ENCODE data around the gene LRGUK.
"Not testable (repeated sequence)": the region's sequence is repeated elsewhere in the genome, so short reads cannot be mapped to it uniquely, and the experiment has no call there.

The LRGUK gene

GRCh38 chr7:134234216-134234615, 107.1 kb downstream of the LRGUK start:
- DNase-seq (ENCODE audit: low read depth, low spot score), result no peak

- DNase-seq (ENCODE audit: low read depth, low spot score), result no peak
These were observed 118.1 kb downstream of the LRGUK start for GRCh38 chr7:134245253-134245652.

- DNase-seq (ENCODE audit: low read depth, low spot score), result no peak
These were observed 119.2 kb downstream of the LRGUK start for GRCh38 chr7:134246347-134246746.

DNA sequence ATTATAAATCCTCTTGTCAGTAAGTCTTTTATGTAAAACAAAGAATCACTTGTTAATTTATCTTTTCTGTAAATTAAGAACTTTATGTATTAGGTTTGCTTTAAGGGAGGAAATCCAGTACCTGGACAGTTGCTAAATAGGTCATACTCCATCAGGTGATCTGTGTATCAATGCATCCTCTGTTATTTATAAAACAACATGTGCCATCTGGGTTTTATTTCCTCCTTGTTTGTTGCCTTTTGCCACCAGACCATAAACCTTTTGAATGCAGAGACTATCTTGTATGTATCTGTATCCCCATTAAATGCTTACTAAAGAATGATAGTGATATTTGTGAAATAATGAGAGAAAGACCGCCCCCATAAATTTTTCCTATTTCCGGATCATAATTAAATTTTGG, 119.6 kb downstream of the LRGUK start:
- DNase-seq (ENCODE audit: low read depth, low spot score), result no peak

- no peak for DNase-seq (ENCODE audit: low read depth, low spot score)
These were observed 121.1 kb downstream of the LRGUK start for GRCh38 chr7:134248196-134248595.

- no peak for DNase-seq (ENCODE audit: low read depth, low spot score)
These were observed 127.2 kb downstream of the LRGUK start for GRCh38 chr7:134254311-134254710.

DNA sequence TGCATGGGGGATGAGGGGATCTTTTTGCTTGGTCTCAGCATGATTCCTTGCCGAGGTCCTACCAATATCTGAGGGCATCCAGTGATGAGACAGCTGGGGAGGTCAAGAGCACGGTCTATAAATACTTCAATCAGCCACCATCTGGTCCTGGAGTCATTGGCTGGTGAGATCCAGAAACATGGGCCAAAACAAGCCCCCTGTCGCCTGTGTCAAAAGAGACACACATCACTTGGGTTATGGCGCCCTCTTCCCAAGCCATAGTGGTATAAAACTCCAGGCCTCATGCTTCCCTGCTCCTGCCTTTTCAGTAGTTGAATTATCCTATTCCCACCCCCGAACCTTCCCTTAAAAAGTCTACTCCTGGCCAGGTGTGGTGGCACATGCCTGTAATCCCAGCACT, 128.7 kb downstream of the LRGUK start:
- no peak for DNase-seq (ENCODE audit: low read depth, low spot score)

DNA sequence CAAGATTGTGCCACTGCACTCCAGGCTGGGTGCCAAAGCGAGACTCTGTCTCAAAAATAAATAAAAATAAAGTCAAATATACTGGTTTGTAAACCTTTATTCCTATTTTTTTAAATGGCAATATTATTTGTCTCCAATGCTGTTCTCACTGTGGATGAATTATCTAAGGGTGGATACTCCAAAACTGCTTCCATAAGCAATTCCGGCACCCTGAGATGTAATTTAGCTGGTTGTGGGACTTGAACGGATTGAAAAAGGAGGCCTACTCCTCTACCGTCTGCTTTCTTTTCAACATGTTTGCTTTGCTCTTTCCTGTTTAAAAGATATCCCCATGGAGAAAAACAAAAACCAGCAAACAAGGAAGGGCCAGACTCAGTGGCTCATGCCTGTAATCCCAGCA, 135.2 kb downstream of the LRGUK start:
- DNase-seq (ENCODE audit: low read depth, low spot score), result no peak

GRCh38 chr7:134276951-134277350, 149.8 kb downstream of the LRGUK start:
- no peak for DNase-seq (ENCODE audit: low read depth, low spot score)

DNA sequence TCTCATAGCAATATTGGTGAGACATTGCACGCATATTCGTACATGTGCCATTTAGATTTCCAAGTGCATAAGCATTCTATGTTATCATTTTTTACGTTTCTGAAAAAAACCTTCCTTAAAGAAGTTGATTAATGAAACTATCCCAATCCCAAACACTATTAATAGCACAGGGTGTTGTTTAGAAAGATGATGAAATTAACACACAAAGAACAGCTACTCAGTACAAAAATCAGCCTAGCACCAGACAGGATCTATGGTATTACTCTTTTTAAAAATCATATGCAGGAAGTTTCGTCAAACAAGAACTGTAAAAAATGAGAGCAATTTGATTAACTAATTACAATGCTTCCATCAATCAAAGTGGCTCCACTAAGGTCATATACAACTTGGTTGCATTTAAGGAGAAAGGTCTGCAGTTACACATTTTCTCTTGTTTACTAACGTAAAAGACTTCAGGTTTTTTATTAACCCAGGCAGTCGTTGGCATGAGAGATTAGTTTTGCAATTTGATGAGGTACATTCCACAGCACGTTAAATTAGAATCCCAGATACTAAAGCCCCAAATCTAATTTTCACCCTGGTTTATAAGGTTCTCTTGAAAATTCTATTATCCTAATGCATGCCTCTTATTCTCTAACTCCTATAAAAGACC, 151.5 kb downstream of the LRGUK start:
- DNase-seq (ENCODE audit: low read depth, low spot score), result no peak

DNA sequence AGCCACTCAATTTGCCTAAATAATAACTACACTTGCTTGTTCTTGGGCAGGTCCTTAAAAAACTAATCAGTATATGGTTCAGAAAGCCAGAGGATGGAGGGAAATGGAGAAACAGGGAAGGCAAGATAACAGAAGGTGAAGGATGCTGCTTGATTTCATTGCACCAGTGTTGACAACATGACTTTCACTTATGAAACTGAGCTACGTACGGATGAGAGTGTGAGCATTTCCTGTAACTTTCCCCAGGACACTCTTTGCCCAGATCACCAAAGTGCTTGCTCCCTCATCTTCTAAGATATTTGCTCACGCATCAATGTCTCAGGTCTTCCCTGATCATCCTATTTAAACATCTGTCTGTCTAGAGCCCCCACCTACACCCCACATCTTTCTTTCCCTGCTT, 152.2 kb downstream of the LRGUK start:
- DNase-seq (ENCODE audit: low read depth, low spot score), result no peak

DNA sequence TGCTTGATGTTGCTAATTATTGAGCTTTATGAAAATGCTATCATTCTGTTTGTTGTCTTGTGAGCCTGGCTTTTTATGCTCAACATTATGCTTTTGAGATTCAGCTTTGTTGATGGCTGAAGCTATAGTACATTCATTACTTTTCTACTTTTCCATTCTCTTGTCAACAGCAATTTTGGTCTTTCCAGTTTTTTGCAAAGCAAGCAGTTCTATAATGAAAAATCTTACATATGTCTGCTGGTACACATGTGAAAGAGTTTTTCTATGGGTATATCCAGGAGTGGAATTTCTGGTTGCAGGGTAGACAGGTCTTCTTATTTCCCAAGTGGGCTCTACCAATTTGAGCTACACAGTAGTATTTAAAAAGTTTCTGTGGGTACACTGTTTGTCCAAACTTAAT, 152.8 kb downstream of the LRGUK start:
- no peak for DNase-seq (ENCODE audit: low read depth, low spot score)

DNA sequence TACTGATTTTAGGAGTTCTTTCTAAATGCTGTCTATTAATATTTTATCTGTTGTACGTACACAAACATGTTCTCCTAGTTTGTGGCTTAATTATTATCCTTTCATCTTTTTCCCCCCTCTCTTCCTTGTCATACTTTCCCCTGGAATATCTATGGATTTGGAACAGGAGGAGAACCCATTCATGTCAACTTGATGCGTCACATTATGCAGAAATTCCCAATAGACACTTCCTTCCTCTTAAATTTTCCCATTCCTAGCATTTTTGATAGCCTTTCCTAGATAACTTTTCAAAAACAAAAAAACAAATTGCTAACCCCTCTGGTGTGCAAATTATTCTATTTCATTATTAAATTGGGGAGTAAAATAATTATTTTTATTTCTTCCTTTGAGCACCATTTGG, 153.4 kb downstream of the LRGUK start:
- DNase-seq (ENCODE audit: low read depth, low spot score), result no peak

- DNase-seq (ENCODE audit: low read depth, low spot score), result no peak
These were observed 156.9 kb downstream of the LRGUK start for GRCh38 chr7:134284011-134284410.

DNA sequence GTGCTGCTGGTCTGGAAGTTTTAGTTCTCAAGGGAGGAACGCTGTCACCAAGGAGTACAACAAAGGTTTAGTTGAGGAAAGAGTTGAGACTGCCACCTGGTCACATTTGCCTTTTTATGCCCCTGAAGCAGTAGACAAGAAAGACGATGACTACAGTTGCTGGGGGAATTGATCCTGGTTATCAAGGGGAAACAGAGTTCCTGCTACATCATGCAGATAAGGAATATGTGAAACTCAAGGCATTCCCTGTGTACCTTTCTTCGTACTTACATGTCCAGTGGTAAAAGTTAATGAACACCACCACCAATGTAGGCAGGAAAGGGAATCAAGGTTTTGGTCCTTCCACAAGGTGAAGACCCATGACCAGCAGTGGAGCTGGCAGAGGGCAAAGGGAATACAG, 157.8 kb downstream of the LRGUK start:
- no peak for DNase-seq (ENCODE audit: low read depth, low spot score)

DNA sequence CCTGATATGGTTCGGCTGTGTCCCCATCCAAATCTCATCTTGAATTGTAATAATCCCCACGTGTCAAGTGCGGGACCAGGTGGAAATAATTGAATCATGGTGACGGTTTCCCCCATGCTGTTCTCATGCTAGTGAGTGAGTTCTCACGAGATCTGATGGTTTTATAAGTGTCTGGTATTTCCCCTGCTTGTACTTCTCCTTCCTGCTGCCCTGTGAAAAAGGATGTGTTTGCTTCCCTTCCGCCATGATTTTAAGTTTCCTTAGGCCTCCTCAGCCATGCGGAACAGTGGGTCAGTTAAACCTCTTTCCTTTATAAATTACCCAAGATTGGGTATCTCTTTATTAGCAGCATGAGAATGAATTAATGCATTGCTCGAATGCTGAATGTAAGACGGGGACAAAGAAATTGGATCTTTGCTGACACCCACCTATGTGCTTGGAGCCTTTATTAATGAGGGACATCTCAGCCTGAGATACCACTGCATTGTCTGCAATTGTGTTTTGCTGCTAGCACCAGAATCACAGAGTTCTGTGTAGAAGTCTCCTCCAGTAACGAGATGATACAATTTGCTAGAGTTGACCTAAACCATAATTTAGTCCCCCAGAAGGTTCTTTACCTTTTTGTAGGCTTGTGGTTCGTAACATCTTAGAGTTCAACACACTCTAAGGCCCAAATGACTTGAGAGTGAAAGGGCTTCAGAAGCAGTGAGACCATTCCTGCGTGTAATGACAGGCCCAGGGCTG, 160.9 kb downstream of the LRGUK start:
- DNase-seq (ENCODE audit: low read depth, low spot score), result no peak

- DNase-seq (ENCODE audit: low read depth, low spot score), result no peak
These were observed 162.3 kb downstream of the LRGUK start for GRCh38 chr7:134289423-134289822.

- no peak for DNase-seq (ENCODE audit: low read depth, low spot score)
These were observed 162.7 kb downstream of the LRGUK start for GRCh38 chr7:134289841-134290240.

DNA sequence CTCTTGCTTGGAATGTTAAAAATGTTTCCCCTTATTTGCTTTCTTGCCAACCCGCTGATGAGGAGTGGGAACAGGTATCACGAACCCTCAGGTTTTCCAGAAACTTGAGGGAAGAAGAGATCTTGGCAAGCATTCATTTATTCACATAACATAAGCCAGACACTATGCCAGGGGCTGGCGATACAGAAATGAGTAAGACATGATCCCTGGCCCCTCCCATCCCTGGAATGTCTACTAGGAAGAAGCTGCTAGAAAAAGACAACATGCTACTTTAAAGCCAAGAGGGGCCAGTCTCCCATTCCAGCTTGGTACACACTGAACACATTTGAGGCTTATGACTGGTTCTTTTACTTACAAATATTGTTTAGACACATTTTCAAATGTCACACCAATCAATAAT, 163.1 kb downstream of the LRGUK start:
- DNase-seq (ENCODE audit: low read depth, low spot score), result peak; percentile 9

DNA sequence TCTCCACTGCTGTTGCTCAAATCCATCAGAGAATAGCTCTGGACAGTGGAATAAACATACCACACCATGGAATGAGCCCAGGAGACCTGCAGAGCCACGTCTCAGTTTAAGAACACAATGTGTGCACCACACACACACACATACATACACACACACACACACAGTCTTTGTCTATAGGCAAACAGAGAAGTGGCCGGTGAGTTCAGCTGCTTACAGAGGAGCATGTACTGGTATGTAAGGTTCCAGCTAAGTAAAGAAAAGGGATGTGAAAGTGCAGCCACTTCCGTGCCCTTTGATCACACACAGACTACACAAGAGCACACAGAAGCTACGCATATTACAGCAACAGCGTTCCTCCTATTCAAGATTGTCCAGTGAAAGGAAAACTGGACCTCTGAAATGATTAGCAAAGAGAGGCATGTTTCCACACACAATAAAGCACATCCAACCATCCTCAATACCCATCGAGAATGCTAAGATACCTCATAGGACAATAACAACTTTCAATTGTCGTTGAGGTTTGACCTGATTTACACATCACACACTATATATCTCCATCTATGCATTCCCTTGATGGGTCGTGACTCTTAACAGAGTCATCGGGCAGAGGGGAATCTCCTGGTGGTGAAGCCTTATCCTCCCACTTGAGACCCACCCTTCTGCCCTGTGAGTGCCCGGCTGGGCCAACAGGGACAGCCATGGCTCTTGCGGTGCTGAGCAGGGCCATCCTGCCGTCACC, 166.0 kb downstream of the LRGUK start:
- no peak for DNase-seq (ENCODE audit: low read depth, low spot score)

GRCh38 chr7:134295982-134296381, 168.8 kb downstream of the LRGUK start:
- not testable (repeated sequence) for DNase-seq (ENCODE audit: low read depth, low spot score)

- no peak for DNase-seq (ENCODE audit: low read depth, low spot score)
These were observed 170.3 kb downstream of the LRGUK start for GRCh38 chr7:134297489-134297888.
